Transverse colon (tissue), 4 donors: ENCODE results near the gene CCBE1.

ENCODE experiments used
- CTCF ChIP-seq, 5 experiments: fragments of 200-600 bp in 3 of 5; fragments of 450-650 bp in 2 of 5; sonication (generic) in 3 of 5; IDR thresholded peaks; 1 replicate in 2 of 5; 2 replicates in 3 of 5; pipeline ENCODE4 v1.5.1; 2016 to 2017; ENCODE audit warnings: antibody characterized with exemption in 5 of 5, inconsistent platforms in 3 of 5, mild to moderate bottlenecking in 2 of 5, moderate library complexity in 1 of 5
- POLR2A ChIP-seq: fragments of 450-650 bp; IDR thresholded peaks from one replicate; pipeline ENCODE4 v1.6.1; 2016; ENCODE audit warnings: antibody characterized with exemption, mild to moderate bottlenecking, moderate library complexity
- POLR2AphosphoS5 ChIP-seq, 3 donors: sonication (generic); formaldehyde crosslinking; IDR thresholded peaks; one replicate each; pipeline ENCODE4 v1.6.1; 2016; ENCODE audit warnings: antibody characterized with exemption in 3 of 3

DNA sequence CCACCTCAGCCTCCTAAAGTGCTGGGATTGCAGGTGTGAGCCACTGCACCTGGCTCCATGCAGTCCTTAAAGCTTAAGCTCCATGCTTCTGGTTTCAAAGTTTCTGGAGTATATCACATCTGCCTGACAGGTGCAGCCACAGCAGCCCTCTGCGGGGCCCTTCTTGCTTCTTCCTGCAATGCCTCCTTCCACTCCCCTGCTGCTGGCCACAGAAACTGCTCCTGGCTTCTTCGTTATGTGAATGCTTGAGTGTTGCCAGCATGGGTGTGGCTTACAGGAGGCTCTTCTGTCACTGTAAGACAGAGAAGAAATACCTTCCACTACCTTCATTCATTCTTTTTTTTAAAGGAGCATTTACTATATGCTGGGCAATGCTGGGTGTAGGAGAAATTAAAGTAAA lies 10.1 kb upstream of the CCBE1 start:
- no peak for TF ChIP-seq CTCF (IDR thresholded peaks at IDR 0.05)
- TF ChIP-seq POLR2A = no peak
- TF ChIP-seq POLR2AphosphoS5 (IDR thresholded peaks at IDR 0.05) = no peak
